AG10803 (cell line): Measurements from ENCODE around the gene KCNJ9.
"Not testable (repeated sequence)": the region's sequence is repeated elsewhere in the genome, so short reads cannot be mapped to it uniquely, and the experiment has no call there.

ENCODE experiments used
- DNase-seq: peaks from one replicate; pipeline ENCODE4 v3.0.0; 2010; ENCODE audit warnings: low read depth
- H3K4me3 ChIP-seq: 2 replicates; pipeline ENCODE4 v1.5.1; 2011; ENCODE audit warnings: mild to moderate bottlenecking, low read length, control low read depth
- TF ChIP-seq, protein P1 (sequence below): conservative IDR thresholded peaks from 2 replicates; pipeline ENCODE4 v1.5.1; 2011; ENCODE audit warnings: mild to moderate bottlenecking, low read length, control low read depth, inconsistent platforms

KCNJ9 gene

DNA sequence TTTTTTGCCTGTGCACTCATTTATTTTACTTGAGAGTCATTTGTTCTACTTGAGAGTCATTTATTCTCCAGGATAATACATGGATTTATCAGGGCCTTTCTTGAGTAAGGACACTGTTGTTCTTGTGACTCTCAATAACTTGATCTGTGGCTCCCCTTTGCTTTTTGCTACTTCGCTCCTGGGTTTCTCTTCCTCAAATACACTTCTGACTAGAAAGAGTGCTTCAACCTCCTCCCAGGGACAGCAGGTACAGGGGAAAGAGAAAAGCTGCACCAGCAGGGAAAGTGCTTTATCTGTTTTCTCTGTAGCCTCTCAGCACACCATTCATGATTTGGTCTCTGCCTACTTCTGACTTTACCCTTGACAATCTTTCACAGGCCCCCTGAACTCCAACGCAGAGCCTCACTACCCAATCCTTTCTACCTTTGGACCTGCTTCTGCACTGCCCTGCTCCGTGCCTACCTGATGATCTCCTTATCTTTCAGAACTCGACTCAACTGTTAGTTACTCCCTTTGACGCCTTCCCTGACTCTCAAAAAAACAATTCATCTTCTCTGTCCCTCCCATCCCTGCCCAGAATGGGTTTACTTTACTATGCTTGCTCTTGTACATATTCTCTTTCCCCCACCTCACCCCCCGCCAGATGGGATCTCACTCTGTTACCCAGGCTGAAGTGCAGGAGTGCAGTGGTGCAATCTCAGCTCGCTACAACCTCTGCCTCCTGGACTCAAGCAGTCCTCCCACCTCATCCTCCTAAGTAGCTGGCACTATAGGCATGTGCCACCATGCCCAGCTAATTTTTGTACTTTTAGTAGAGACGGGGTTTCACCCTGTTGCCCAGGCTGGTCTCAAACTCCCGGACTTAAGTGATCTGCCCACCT lies 34.0 kb upstream of the KCNJ9 start:
- TF ChIP-seq, protein P1, sequence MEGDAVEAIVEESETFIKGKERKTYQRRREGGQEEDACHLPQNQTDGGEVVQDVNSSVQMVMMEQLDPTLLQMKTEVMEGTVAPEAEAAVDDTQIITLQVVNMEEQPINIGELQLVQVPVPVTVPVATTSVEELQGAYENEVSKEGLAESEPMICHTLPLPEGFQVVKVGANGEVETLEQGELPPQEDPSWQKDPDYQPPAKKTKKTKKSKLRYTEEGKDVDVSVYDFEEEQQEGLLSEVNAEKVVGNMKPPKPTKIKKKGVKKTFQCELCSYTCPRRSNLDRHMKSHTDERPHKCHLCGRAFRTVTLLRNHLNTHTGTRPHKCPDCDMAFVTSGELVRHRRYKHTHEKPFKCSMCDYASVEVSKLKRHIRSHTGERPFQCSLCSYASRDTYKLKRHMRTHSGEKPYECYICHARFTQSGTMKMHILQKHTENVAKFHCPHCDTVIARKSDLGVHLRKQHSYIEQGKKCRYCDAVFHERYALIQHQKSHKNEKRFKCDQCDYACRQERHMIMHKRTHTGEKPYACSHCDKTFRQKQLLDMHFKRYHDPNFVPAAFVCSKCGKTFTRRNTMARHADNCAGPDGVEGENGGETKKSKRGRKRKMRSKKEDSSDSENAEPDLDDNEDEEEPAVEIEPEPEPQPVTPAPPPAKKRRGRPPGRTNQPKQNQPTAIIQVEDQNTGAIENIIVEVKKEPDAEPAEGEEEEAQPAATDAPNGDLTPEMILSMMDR = no peak
- no peak overlapping the region for H3K4me3 ChIP-seq
- no peak for DNase-seq

DNA sequence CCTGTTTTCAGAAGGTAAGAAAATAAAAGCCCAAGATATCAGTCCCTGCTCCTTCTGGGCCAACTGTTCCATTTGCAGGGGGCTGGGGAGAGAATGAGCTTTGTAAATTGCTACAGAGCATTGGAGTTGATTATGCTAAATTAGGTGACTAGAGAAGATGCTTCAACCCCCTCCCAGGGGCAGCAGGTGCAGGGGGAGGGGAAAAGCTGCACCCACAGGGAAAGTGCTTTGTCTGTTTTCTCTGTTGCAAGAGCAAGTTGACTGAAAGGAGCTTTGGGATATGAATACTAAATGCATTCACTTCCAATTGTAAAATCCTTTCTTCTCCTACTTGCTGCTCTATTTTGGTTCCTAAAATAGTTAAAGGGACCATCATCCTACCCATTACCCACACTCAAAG lies 33.0 kb upstream of the KCNJ9 start:
- no peak for DNase-seq
- TF ChIP-seq, protein P1 = no peak
- H3K4me3 ChIP-seq = no peak overlapping the region

DNA sequence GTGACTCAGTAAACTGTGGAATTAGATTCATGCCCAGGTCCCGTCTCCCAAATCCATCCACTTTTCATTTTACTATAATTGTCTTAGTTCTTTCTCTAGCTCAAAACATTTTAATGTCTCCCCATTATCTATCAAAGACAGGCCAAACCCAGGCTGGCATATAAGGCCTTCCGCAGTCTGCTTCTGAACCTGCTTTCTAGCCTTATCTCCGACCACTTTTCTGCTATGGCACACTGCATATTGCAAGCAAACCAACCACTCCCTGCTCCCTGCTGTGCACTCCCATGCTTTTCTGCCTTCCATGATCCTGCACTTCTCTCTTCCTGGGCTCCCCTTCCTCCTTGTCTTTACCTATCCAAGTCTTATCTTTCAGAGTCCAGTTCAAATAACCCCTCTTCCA lies 32.2 kb upstream of the KCNJ9 start:
- TF ChIP-seq, protein P1 = no peak
- DNase-seq = no peak

DNA sequence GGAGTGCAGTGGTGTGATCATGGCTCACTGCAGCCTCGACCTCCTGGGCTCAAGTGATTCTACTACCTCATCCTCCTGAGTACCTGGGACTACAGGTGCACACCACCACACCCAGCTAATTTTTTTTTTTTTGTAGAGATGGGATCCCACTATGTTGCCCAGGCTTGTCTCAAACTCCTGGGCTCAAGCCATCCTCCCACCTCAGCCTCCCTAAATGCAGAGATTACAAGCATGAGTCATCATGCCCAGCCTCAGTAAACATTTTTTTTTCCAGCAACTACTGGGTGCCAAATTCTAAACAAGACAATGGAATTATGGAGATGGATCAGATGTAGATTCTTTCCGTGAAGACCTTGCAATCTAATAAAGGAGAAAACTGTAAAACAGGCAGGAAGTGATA lies 31.2 kb upstream of the KCNJ9 start:
- not testable (repeated sequence) for H3K4me3 ChIP-seq, DNase-seq

More for the DNA sequence above, 32.2 kb upstream of the KCNJ9 start:
- no peak overlapping the region for H3K4me3 ChIP-seq

DNA sequence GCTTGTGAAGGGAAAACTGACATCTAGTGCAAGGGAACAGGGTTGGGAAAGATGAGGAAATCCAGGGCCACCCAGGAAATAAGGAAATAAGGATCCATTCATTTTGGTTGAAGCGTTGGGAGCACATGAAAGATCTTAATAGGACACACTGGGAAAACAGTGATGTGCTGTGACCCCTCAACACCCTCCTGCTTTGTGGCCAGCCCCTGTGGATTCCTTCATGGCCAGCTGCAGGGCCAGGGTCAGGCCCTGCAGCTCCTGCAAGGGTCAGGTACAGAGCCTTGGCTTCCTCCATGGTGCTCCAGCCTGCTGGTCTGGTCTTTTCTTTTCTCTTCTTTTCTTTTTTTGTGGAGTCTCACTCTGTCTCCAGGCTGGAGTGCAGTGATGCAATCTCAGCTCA lies 30.7 kb upstream of the KCNJ9 start:
- H3K4me3 ChIP-seq = no peak overlapping the region
- TF ChIP-seq, protein P1 = no peak
- no peak for DNase-seq

DNA sequence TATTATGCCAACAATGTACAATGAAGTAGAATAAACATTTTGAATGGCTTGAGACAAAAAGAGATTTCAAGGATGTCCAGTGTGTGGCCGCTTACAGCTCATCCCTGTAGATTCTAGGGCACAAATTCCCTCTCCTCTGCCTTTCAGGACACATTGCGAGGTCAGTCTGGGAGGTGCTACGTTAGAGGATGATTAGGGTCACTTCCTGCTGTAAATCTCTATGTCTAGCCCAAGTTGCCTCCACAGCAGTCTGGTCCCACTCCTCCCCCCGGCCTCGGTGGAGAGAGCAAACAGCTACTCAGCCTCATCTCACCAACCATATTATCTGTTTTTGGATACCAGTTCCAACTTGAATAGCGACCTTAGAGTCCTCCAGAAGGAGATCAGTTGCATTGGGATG lies 28.4 kb upstream of the KCNJ9 start:
- DNase-seq = no peak
- no peak overlapping the region for H3K4me3 ChIP-seq
- TF ChIP-seq, protein P1 = no peak

DNA sequence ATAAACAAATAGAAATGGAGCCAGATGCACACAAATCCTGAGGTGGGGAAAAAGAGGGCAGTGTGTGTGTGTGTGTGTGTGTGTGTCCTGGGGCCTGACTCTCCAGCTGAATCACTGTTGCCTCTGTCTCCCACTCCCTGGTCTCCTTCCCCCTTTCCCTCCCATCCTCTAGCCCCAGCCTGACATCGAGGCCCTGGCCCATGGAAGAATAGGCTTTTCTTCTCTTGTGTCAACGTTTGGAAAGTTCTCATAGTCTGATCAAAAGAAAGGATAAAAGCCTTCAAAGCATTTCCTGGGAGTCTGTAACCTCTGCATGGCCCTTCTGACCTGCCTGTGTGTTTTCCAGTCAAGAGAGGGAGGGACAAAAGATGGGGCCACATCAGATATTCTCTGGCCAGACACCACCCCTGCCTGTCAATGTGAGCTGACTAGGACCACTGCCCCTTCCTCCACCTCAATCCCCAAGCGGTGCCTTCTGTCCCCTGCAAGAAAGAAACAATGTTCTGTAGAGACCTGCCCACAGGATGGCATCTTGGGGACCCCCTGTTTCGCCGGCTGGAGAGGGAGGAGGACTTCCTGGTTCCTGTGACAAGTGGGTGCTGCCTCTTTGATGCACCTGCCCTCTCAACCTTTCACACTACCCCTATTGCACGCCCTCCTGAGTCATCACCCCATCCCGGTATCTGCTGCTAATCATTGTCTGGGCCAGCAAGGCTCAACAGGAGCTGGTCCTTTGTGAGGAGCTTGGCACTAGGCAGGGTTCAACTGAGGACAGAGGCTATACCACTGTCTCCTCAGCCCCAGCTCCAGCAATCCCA lies 27.6 kb upstream of the KCNJ9 start:
- no peak for DNase-seq
- H3K4me3 ChIP-seq = no peak overlapping the region
- TF ChIP-seq, protein P1 = no peak
